ENCODE results near the gene ALPK3.

DNA sequence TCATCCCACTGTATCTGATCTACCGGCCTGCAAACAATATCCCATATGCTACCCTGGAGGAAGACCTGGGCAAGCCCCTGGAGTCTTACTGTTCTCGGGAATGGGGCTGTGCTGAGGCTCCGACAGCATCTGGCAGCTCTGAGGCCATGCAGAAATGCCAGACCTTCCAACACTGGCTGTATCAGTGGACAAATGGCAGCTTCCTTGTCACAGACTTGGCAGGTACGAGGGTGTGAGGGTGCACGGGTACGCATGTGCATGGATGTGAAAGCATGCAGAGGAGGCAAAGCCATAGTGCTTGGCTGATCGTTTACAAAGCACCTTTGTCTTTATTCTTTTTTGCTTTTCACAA, 47.3 kb downstream of the ALPK3 start:
- no peak for TF ChIP-seq EZH2 (IDR thresholded peaks at IDR 0.05)
- no peak for TF ChIP-seq EZH2phosphoT487 (IDR thresholded peaks at IDR 0.05)

Measured in neural progenitor cell (in vitro differentiated cells).